Upper lobe of right lung (tissue), 1 donor: ENCODE data around the gene CAMTA1. TPM values are rescaled to one million over a fixed set of nuclear protein-coding genes. Genes with fewer than 3 reads are reported as not detected.

Source experiments
- ATAC-seq: fragments of 200-7000 bp; cut with Tn5 transposase; one replicate; pipeline ENCODE4 v1.9.1; 2020; ENCODE audit warnings: mild to moderate bottlenecking, moderate library complexity
- DNase-seq: peaks from one replicate; pipeline ENCODE4 v3.0.0-alpha.2; 2020
- H3K27ac ChIP-seq: fragments of 200-600 bp; one replicate; pipeline ENCODE4 v1.8.0; 2022
- H3K27me3 ChIP-seq: fragments of 200-600 bp; one replicate; pipeline ENCODE4 v1.8.0; 2022; ENCODE audit warnings: mild to moderate bottlenecking
- H3K36me3 ChIP-seq: fragments of 200-600 bp; one replicate; pipeline ENCODE4 v1.8.0; 2022
- H3K4me1 ChIP-seq: fragments of 200-600 bp; one replicate; pipeline ENCODE4 v1.8.0; 2022
- H3K4me3 ChIP-seq: fragments of 200-600 bp; one replicate; pipeline ENCODE4 v1.8.0; 2022; ENCODE audit warnings: mild to moderate bottlenecking
- H3K9me3 ChIP-seq: fragments of 200-600 bp; one replicate; pipeline ENCODE4 v1.8.0; 2022
- CTCF ChIP-seq: fragments of 200-600 bp; IDR thresholded peaks from one replicate; pipeline ENCODE4 v1.8.0; 2022; ENCODE audit warnings: antibody characterized with exemption
- intact Hi-C: fragments of 100-400 bp; cut with DNase I; formaldehyde crosslinking; loops from one replicate; pipeline ENCODE4 v1.11.0; 2022
- total RNA-seq: library from RNA; stranded (reverse); fragmentation: NEBNext Ultra II Directional; extraction: Animal tissue kit (Norgen Biotek cat#: 25700); gene quantifications from one replicate; pipeline ENCODE4 v1.2.1, GENCODE V29; 2021
- donor health status: DM: no; HTN: yes; CAD: no; lungs with severe emphysema.

The CAMTA1 gene
- total RNA-seq, 1 donor from 2014 or later: 63.4 TPM

- no peaks in the 10 kb centered on the region for H3K9me3 ChIP-seq
- no peak for TF ChIP-seq CTCF
- ATAC-seq: no peak
- intact Hi-C loops: no loop called here
- H3K27me3 ChIP-seq: peaks cover 6% of the 10 kb centered on the region
- no peaks in the 10 kb centered on the region for H3K36me3 ChIP-seq
- no peaks in the 10 kb centered on the region for H3K4me1 ChIP-seq
- H3K4me3 ChIP-seq: no peak overlapping the region
- DNase-seq: no peak
- no peak overlapping the region for H3K27ac ChIP-seq
Observed at GRCh38 chr1:7052701-7053100, 267.4 kb downstream of the CAMTA1 start.

- no peak for ATAC-seq
Observed at GRCh38 chr1:7060745-7061144, 275.5 kb downstream of the CAMTA1 start.

DNA sequence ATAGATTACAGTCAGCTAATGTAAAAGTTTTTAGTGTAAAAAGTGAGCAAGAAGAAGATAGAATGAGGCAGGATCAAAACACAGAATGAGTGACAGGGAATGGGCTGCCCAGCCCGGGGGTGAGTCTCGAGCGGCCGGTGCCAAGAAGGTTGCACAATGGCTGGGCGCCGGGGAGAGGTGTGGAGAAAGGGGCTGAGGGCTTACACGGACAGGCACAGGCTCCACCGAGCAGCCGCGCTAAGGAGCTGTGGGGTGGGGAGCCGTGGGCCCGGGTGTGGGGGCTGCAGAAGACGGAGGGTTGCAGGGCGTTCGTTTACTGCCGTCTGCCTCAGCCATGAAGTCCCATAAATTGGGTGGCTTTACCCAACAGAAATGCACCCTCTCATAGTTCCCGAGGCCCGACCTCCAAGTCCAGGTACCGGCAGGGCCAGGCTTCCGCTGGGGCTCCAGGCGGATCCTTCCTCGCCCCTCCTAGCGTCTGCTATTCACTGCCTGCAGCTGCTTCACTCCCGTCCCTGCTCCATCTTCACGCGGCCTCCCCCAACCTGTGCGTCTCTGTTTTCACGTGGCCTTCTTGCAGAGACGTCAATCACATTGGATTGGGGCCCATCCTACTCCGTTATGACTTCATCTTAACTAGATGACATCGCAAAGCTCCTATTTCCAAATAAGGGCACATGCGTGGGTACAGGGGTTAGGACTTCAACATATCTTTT lies 277.2 kb downstream of the CAMTA1 start:
- H3K27ac ChIP-seq: no peak overlapping the region
- no peak for TF ChIP-seq CTCF
- H3K4me1 ChIP-seq: no peaks in the 10 kb centered on the region
- ATAC-seq (no peak), DNase-seq (no peak)
- intact Hi-C loops: no loop called here
- no peaks in the 10 kb centered on the region for H3K9me3 ChIP-seq
- H3K27me3 ChIP-seq: no peaks in the 10 kb centered on the region
- H3K36me3 ChIP-seq: no peaks in the 10 kb centered on the region
- H3K4me3 ChIP-seq: no peak overlapping the region

More at GRCh38 chr1:7060745-7061144, 275.5 kb downstream of the CAMTA1 start:
- Histone ChIP-seq H3K4me3 (no peak overlapping the region), H3K9me3 (no peaks in the 10 kb centered on the region), H3K27ac (no peak overlapping the region), H3K27me3 (no peaks in the 10 kb centered on the region), H3K4me1 (no peaks in the 10 kb centered on the region), H3K36me3 (no peaks in the 10 kb centered on the region)
- DNase-seq: no peak
- TF ChIP-seq CTCF: no peak
- intact Hi-C loops: no loop called here

- no peaks in the 10 kb centered on the region for H3K27me3 ChIP-seq
- intact Hi-C loops: no loop called here
- ATAC-seq (no peak), DNase-seq (no peak)
- no peak overlapping the region for H3K27ac ChIP-seq
- H3K36me3 ChIP-seq: no peaks in the 10 kb centered on the region
- no peak overlapping the region for H3K4me3 ChIP-seq
- no peak for TF ChIP-seq CTCF
- no peaks in the 10 kb centered on the region for H3K9me3 ChIP-seq
- no peaks in the 10 kb centered on the region for H3K4me1 ChIP-seq
Observed at GRCh38 chr1:7063981-7064380, 278.7 kb downstream of the CAMTA1 start.

DNA sequence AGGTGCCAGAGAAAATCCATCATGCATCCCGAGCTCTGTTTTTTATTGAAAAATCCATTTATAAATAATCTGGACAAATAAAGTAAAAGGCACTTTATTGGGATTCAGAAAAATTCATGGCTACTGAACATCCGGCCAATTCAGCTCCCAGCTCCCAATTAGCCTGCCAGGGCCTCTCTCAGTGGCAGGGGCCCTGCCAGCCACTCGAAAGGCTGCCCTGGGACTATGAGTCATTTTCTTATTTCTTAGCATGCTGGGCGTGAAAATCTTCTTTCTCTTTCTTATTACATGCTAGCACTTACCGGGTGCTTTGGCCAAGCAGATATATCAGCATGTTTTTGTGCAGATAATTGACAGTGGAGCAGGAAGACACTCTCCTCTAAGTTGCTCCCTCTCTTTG lies 283.3 kb downstream of the CAMTA1 start:
- intact Hi-C loops: no loop called here
- no peak for ATAC-seq

More for the DNA sequence above, 283.3 kb downstream of the CAMTA1 start:
- Histone ChIP-seq H3K9me3 (no peaks in the 10 kb centered on the region), H3K4me1 (peaks cover 5% of the 10 kb centered on the region), H3K27me3 (peaks cover 11% of the 10 kb centered on the region), H3K27ac (no peak overlapping the region), H3K36me3 (no peaks in the 10 kb centered on the region), H3K4me3 (no peak overlapping the region)
- no peak for TF ChIP-seq CTCF
- DNase-seq: no peak
